Neuron (in vitro differentiated cells): Measurements from ENCODE around the gene GABBR2.

Experiments used
- H2AFZ ChIP-seq: one replicate; pipeline ENCODE4 v1.6.1; 2013; ENCODE audit warnings: low read depth, mild to moderate bottlenecking, inconsistent platforms, low read length, moderate library complexity
- H3K27me3 ChIP-seq: one replicate; pipeline ENCODE4 v1.6.1; 2013; ENCODE audit warnings: low read length; ENCODE audit not compliant: insufficient read depth
- H3K36me3 ChIP-seq: one replicate; pipeline ENCODE4 v1.6.1; 2013; ENCODE audit warnings: low read length; ENCODE audit not compliant: insufficient read depth
- H3K4me1 ChIP-seq: one replicate; pipeline ENCODE4 v1.6.1; 2013; ENCODE audit warnings: low read length; ENCODE audit not compliant: insufficient read depth
- H3K4me3 ChIP-seq: 2 replicates; pipeline ENCODE4 v1.5.1; 2013; ENCODE audit warnings: mild to moderate bottlenecking, low read length, moderate library complexity
- H3K9me3 ChIP-seq: one replicate; pipeline ENCODE4 v1.6.1; 2013; ENCODE audit warnings: low read length

The GABBR2 gene

DNA sequence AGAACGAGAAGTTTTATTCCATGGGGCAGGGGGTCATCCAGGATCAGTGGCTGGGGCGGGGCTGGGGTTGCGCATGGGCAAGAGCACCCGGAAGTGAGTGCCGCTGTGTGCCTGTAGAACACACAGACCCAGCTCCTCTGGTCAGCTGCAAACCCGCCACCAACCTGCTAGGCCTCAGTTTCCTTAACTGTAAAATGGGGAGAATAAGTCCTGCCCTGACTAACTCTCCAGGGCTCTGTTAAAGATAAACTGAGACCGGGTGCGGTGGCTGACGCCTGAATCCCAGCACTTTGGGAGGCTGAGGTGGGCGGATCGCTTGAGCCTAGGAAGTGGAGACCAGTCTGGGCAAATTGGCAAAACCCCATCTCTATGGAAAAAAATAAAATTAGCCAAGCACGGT lies 152.2 kb downstream of the GABBR2 start:
- Histone ChIP-seq H3K4me1 (peaks cover 2% of the 10 kb centered on the region), H3K36me3 (no peaks in the 10 kb centered on the region), H3K27me3 (peaks cover 3% of the 10 kb centered on the region), H3K9me3 (no peaks in the 10 kb centered on the region), H3K4me3 (no peak overlapping the region), H2AFZ (no peak overlapping the region)

DNA sequence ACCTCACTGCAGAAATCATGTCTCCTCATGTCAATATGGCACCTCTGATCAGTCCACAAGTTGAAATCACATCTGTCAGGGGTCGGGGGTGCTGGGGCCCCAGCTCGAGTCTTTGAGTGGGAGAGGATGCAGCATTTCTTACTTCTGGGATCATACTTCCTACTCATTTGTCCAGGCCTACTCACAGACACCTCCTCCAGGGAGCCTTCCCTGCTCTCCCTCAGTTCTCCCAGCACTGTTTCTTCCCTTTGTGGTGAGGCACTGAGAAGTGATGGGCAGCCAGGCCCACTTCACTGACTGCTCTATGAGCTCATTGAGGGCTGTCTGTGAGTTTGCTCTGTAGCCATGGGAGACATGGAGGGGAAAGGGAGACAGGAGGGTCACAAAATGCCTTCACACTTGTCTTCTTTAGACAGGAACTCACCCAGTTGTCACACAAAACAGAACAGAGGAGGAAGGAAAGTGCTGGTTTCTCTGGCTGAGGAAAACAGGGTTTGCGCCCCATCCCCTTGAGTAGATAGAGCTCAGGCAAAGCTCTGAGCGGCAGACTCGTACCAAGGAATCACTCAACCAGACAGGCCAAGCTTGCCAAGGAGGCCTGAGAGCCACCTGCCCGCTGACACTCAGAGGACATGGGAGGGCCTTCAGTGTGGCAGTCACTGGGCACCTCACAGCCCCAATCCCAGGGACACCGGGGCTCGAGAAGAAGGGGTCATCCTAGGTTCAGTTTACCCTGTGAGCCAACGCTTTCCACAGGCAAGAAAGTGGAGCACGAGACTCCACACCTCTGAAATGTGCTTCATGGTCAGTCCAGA lies 152.9 kb downstream of the GABBR2 start:
- H3K4me1 ChIP-seq: peaks cover 2% of the 10 kb centered on the region

DNA sequence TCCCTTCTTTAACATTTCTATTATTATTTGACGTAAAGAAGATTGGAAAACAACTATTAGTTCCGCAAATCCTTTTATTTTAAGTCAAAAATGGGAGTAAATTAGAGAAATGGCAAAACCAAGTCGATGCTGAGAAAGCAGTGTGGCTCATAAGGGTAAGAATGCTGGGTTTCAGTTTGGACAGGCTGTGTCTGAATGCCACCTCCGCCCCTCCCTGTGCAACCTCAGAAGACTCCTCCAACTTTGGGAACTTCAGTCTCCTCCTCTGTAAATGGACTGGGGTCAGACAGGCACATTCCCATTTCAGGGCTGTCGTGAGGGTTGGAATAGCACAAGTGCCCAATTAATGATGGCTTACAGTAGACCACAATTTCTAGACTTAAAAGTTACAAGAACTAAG lies 154.0 kb downstream of the GABBR2 start:
- no peaks in the 10 kb centered on the region for H3K36me3 ChIP-seq
- no peak overlapping the region for H3K4me3 ChIP-seq
- peaks cover 2% of the 10 kb centered on the region for H3K4me1 ChIP-seq
- no peaks in the 10 kb centered on the region for H3K9me3 ChIP-seq
- H3K27me3 ChIP-seq: peaks cover 3% of the 10 kb centered on the region
- no peak overlapping the region for H2AFZ ChIP-seq

More for the DNA sequence above, 152.9 kb downstream of the GABBR2 start:
- Histone ChIP-seq H3K9me3 (no peaks in the 10 kb centered on the region), H3K4me3 (no peak overlapping the region), H3K27me3 (peaks cover 3% of the 10 kb centered on the region), H3K36me3 (no peaks in the 10 kb centered on the region), H2AFZ (no peak overlapping the region)

DNA sequence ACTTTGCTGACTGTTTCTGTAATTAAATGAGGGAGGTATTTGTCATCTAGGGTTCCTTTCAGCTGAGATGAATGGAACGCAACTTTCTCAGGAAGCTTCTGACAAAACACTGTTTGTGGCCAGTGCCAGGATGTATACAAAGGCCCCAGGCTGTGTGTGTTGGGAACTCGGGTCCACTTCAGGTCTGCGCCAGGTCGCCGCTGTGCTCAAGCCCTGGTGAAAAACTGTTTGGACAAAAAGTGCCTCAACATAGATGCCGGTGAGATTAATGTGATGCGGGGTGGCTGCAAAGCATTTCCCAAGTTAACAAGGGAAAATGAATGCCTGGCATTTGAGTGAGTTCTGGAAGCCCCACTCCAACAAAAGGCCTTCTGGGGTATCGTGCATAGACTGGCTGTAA lies 156.4 kb downstream of the GABBR2 start:
- peaks cover 3% of the 10 kb centered on the region for H3K27me3 ChIP-seq
- no peaks in the 10 kb centered on the region for H3K9me3 ChIP-seq
- peaks cover 2% of the 10 kb centered on the region for H3K4me1 ChIP-seq
- no peaks in the 10 kb centered on the region for H3K36me3 ChIP-seq
- no peak overlapping the region for H3K4me3 ChIP-seq
- H2AFZ ChIP-seq: no peak overlapping the region

DNA sequence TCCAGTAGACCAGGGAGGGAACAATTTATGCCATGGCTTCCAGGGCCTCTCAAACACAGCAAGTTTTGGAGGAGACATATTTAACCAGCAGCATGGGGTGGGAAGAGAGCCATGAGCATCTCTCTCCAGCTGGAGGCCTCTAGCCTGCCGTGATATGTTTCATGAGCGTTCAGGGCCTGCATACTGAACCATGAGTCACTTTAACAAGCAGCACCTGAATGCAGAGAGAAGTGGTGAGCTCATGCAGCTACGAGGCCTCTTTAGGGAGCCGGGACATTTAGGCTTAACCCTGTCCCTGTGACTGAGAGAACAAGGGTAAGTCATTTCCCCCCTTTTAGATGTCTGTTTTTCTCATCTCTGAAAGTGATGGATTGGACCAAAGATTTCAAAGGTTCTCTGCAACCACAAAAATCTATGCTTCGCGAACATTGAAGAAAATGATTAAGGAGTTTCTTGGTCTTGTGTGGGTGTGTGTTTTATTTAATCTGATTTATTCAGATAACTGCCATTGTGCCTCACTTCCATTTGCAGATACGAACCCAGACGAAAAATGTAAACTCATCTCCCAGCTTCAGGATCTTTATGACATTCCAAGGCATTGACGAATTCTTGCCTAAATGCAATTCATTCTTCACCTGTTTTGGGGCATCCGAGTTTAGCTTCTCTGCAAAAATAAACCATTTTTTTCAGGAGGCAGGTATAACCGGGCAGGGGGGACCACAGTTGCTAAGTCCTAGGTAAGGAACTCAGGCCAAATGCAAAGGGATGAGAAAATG lies 157.0 kb downstream of the GABBR2 start:
- Histone ChIP-seq H3K36me3 (no peaks in the 10 kb centered on the region), H3K4me3 (no peak overlapping the region), H3K27me3 (peaks cover 3% of the 10 kb centered on the region), H3K4me1 (peaks cover 2% of the 10 kb centered on the region), H3K9me3 (no peaks in the 10 kb centered on the region), H2AFZ (no peak overlapping the region)

DNA sequence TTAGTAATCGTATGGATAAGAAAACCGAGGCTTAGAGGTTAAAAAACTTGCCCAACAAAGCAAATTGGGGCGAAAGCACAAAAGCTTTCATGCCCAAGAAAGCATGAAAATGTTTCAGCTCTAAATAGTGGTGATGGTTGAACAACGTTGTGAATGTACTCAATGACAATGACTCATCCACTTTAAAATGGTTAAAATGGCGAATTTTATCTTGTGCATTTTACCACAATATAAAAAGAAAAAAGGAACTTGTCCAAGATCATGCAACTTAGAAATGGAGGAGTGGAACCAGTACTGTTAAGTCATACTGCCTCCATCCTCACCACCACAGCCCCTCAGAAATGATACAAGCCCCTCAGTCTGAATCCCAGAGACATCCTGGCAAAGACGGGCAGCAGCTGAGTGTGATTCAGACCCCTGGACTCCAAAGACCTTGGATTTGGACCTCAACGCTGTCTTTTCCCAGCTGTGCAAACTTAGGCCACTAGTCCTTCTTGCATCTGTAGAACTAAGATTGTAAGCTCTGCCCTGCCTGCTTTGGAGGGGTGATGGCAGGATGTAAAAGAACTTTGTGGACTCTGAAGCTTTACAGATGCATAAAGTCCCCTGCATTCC lies 158.4 kb downstream of the GABBR2 start:
- Histone ChIP-seq H3K9me3 (no peaks in the 10 kb centered on the region), H2AFZ (no peak overlapping the region), H3K4me3 (no peak overlapping the region), H3K4me1 (peaks cover 2% of the 10 kb centered on the region), H3K27me3 (peaks cover 3% of the 10 kb centered on the region), H3K36me3 (no peaks in the 10 kb centered on the region)

DNA sequence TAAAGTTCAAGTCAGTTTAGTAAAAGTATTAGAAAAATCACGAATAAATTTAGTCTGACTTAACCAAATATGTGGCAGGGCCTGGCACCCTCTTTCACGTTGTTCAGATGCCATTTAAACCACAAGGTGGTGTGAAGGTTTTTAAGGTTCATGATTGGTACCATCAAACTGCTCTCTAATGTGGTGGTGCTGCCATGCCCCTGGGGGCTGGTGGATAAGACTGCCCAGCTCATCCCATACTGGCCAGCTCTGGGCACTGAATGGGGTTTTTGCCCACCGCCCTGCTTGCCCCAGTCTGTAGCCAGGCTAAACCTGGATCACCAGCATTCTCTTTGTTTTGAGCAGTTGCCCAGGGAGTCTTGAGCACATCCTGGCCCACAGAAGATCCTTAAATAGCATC lies 159.3 kb downstream of the GABBR2 start:
- peaks cover 2% of the 10 kb centered on the region for H3K4me1 ChIP-seq
- H3K4me3 ChIP-seq: no peak overlapping the region
- H2AFZ ChIP-seq: no peak overlapping the region
- H3K9me3 ChIP-seq: no peaks in the 10 kb centered on the region
- H3K27me3 ChIP-seq: peaks cover 3% of the 10 kb centered on the region
- H3K36me3 ChIP-seq: no peaks in the 10 kb centered on the region

DNA sequence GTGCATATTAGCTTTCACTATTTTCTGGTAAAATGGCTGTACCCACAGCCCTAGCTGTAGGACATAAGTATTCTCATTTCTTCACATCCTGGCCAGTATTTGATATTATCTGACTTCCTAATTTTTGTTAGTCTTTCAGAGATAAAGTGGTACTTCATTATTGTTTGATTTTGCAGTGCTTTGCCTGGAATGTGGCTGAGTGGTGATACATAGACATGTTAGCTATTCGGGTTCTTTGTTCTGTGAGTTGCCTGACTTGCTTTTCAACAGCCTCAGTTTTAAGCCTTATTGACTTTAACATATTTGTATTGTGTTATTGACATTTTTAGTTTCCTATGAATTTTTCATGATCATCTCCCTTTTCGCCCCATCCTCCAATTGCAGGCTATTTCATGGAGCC lies 161.1 kb downstream of the GABBR2 start:
- no peaks in the 10 kb centered on the region for H3K9me3 ChIP-seq

DNA sequence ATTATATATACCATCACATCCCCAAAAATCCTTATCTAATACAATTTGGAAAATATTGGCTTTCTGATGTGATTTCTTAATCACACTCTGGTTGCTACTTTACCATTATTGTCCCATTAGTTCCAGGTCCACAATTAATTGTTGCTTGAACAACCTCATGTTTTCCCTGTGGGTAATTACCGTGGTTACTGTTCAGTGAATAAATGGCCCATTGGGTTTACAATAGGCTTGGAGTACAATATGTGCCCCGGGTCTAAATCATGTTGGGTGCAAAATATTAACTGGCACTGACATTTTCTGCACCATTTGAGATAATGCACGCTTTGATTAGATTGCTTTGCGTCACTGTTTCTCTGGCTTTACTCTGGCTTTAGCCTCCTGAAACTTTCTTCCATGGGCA lies 163.7 kb downstream of the GABBR2 start:
- Histone ChIP-seq H3K4me1 (no peaks in the 10 kb centered on the region), H3K27me3 (no peaks in the 10 kb centered on the region), H2AFZ (no peak overlapping the region), H3K4me3 (no peak overlapping the region), H3K36me3 (no peaks in the 10 kb centered on the region), H3K9me3 (no peaks in the 10 kb centered on the region)

More for the DNA sequence above, 161.1 kb downstream of the GABBR2 start:
- Histone ChIP-seq H3K4me1 (peaks cover 2% of the 10 kb centered on the region), H3K27me3 (peaks cover 3% of the 10 kb centered on the region), H2AFZ (no peak overlapping the region), H3K36me3 (no peaks in the 10 kb centered on the region), H3K4me3 (no peak overlapping the region)

DNA sequence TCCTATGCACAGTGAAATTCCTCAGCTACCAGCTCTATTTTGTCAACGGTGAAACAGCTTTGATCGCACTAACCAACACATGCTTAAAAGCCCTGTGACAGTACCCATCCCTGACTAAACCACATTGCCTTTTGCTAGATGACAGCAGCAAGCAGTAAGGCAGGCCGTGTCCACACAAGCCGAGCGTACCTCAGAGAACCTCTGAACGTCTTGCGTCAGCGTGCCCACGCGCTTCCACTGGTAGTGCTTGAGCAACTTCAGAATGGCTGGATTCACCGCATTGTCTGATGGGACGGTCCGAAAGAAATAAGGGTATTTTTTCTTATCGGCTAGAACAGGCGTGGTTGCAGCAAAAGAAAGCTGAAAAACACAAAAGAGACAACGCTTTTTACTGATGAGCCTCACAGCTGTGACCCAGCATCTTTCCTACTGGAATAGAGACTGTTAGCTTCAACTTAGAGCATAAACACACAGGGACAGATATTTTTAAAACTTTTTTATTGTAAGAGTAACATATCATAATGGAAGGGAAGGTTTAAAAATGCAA lies 167.0 kb downstream of the GABBR2 start:
- no peaks in the 10 kb centered on the region for H3K4me1 ChIP-seq
- H2AFZ ChIP-seq: no peak overlapping the region
- no peaks in the 10 kb centered on the region for H3K9me3 ChIP-seq
- no peaks in the 10 kb centered on the region for H3K27me3 ChIP-seq
- no peak overlapping the region for H3K4me3 ChIP-seq
- no peaks in the 10 kb centered on the region for H3K36me3 ChIP-seq

DNA sequence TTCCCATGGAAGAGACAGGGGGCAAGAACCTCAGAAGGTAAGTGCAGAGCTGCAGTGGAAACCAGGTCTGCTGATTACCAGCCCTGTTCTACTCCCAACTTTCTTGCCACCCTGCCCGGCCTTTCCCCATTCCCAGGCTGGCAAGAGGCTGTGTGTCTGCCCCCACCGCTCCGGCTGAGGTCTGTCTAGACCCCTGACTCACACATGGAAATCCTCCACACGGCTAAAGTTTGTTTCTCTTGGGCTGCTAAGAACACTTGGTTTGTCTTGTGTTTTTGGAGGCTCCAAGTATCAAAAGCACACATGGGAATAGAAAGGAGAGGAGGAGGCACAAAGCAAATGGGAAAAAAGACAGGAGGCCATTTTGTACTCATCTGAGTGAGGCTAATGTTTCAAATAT lies 168.3 kb downstream of the GABBR2 start:
- Histone ChIP-seq H3K9me3 (no peaks in the 10 kb centered on the region), H3K36me3 (no peaks in the 10 kb centered on the region), H3K4me3 (no peak overlapping the region), H3K27me3 (no peaks in the 10 kb centered on the region), H2AFZ (no peak overlapping the region), H3K4me1 (no peaks in the 10 kb centered on the region)

DNA sequence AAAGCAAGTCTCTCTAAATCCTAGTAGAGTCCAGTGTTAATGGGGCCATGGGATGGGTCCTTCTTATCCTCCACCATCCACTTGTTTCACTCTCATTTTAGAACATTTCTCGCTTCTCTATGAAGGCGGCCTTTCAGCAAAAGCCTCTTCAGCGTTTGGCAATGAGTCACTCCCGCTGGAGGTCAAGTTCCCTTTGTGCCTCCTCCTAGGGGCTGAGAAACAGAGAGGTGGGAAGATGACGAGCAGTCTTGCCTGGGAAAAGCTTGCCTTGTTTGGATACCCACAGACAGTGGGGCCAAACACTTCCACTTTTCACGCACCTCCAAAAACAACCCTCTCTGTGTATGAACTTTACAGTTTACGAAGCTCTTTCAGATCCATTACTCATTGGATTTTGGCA lies 168.8 kb downstream of the GABBR2 start:
- Histone ChIP-seq H3K4me1 (no peaks in the 10 kb centered on the region), H2AFZ (no peak overlapping the region), H3K36me3 (no peaks in the 10 kb centered on the region), H3K27me3 (no peaks in the 10 kb centered on the region), H3K9me3 (no peaks in the 10 kb centered on the region), H3K4me3 (no peak overlapping the region)

DNA sequence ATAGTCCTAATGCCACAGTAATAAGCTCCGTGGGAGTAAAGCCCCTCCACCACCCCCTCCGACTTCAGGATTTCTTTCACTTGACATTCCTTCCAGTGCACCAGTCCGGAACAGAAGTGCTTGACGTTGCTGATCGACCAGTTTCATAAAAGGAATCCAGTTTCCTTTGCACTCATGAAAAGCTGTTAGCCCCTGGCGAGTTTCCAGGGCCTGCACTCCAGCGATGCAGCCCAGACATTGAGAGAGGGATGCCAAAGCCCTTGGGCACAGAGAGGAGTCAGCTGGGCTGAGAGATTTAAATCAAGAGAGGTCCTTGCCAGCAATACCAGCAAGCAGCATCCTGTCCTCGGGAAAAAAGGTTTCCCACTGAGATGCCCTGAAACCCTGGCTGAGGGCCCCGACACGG lies 170.1 kb downstream of the GABBR2 start:
- no peaks in the 10 kb centered on the region for H3K27me3 ChIP-seq
- no peak overlapping the region for H3K4me3 ChIP-seq
- H3K36me3 ChIP-seq: no peaks in the 10 kb centered on the region
- H3K9me3 ChIP-seq: no peaks in the 10 kb centered on the region
- no peaks in the 10 kb centered on the region for H3K4me1 ChIP-seq
- no peak overlapping the region for H2AFZ ChIP-seq
